Muscle layer of duodenum (tissue), 2 donors: Measurements from ENCODE around the gene TAS2R13.

ENCODE experiments used
- H3K27ac ChIP-seq: one replicate; pipeline ENCODE4 v1.7.0; 2013; ENCODE audit warnings: mild to moderate bottlenecking, low read length
- H3K27me3 ChIP-seq: one replicate; pipeline ENCODE4 v1.7.0; 2013; ENCODE audit warnings: low read depth, mild to moderate bottlenecking, control low read depth, low read length
- H3K36me3 ChIP-seq, 2 donors: one replicate each; pipeline ENCODE4 v1.7.0; 2013; ENCODE audit warnings: low read length in 2 of 2, control low read depth in 1 of 2, mild to moderate bottlenecking in 1 of 2; ENCODE audit not compliant: insufficient read depth in 2 of 2, control insufficient read depth in 1 of 2
- H3K4me1 ChIP-seq, 2 donors: one replicate each; pipeline ENCODE4 v1.7.0; 2013; ENCODE audit warnings: low read length in 2 of 2, mild to moderate bottlenecking in 2 of 2, control low read depth in 1 of 2, moderate library complexity in 1 of 2; ENCODE audit not compliant: insufficient read depth in 2 of 2, control insufficient read depth in 1 of 2
- H3K4me3 ChIP-seq, 2 donors: one replicate each; pipeline ENCODE4 v1.7.0; 2013; ENCODE audit warnings: low read length in 2 of 2, low read depth in 1 of 2, mild to moderate bottlenecking in 1 of 2
- H3K9me3 ChIP-seq, 2 donors: one replicate each; pipeline ENCODE4 v1.7.0; 2013; ENCODE audit warnings: low read length in 2 of 2, control low read depth in 1 of 2, mild to moderate bottlenecking in 1 of 2; ENCODE audit not compliant: control insufficient read depth in 1 of 2
- donor health status: healthy.

Gene TAS2R13

GRCh38 chr12:10867381-10867780 lies 42.0 kb downstream of the TAS2R13 start:
- Histone ChIP-seq H3K4me3 (no peak overlapping the region), H3K9me3 (peaks cover 0 to 5% of the 10 kb centered on the region in 2 donors), H3K27me3 (no peaks in the 10 kb centered on the region), H3K27ac (no peak overlapping the region), H3K4me1 (no peaks in the 10 kb centered on the region), H3K36me3 (peaks cover 0 to 2% of the 10 kb centered on the region in 2 donors)

GRCh38 chr12:10863512-10864218 lies 45.7 kb downstream of the TAS2R13 start:
- H3K27me3 ChIP-seq: no peaks in the 10 kb centered on the region
- peaks cover 0 to 17% of the 10 kb centered on the region in 2 donors for H3K36me3 ChIP-seq
- no peak overlapping the region for H3K27ac ChIP-seq
- H3K9me3 ChIP-seq: peaks cover 0 to 11% of the 10 kb centered on the region in 2 donors
- no peaks in the 10 kb centered on the region for H3K4me1 ChIP-seq
- no peak overlapping the region for H3K4me3 ChIP-seq

GRCh38 chr12:10861366-10861765 lies 48.0 kb downstream of the TAS2R13 start:
- H3K27ac ChIP-seq: no peak overlapping the region
- H3K4me3 ChIP-seq: no peak overlapping the region
- peaks cover 0 to 17% of the 10 kb centered on the region in 2 donors for H3K9me3 ChIP-seq
- no peaks in the 10 kb centered on the region for H3K4me1 ChIP-seq
- peaks cover 0 to 27% of the 10 kb centered on the region in 2 donors for H3K36me3 ChIP-seq
- H3K27me3 ChIP-seq: no peaks in the 10 kb centered on the region
